GM23338 (cell line): ENCODE results near the gene DLG5. TPM values are rescaled to one million over a fixed set of nuclear protein-coding genes. Genes with fewer than 3 reads are reported as not detected.

Source experiments
- ATAC-seq: fragments of 200-7000 bp; cut with Tn5 transposase; 3 replicates; pipeline ENCODE4 v1.9.1; 2020
- DNase-seq: peaks from one replicate; pipeline ENCODE4 v3.0.0-alpha.2; 2015; ENCODE audit warnings: low spot score
- H2AFZ ChIP-seq: fragments of 200-600 bp; sonication (generic); 2 replicates; pipeline ENCODE4 v1.8.0; 2016; ENCODE audit warnings: antibody characterized with exemption, mild to moderate bottlenecking, moderate library complexity
- H3F3A ChIP-seq: fragments of 200-600 bp; sonication (generic); replicated peaks from 2 replicates; pipeline ENCODE4 v1.8.0; 2017; ENCODE audit warnings: antibody characterized with exemption, mixed run types, low read depth
- H3K27ac ChIP-seq: fragments of 200-600 bp; sonication (generic); 2 replicates; pipeline ENCODE4 v1.6.1; 2016; ENCODE audit warnings: low read depth
- H3K27me3 ChIP-seq: fragments of 200-600 bp; sonication (generic); 2 replicates; pipeline ENCODE4 v1.8.0; 2016; ENCODE audit warnings: mild to moderate bottlenecking, mixed run types, moderate library complexity; ENCODE audit not compliant: insufficient read depth
- H3K36me3 ChIP-seq: fragments of 200-600 bp; sonication (generic); 2 replicates; pipeline ENCODE4 v1.8.0; 2016; ENCODE audit warnings: mild to moderate bottlenecking; ENCODE audit not compliant: insufficient read depth
- H3K4me1 ChIP-seq: fragments of 200-600 bp; sonication (generic); 2 replicates; pipeline ENCODE4 v1.8.0; 2016; ENCODE audit warnings: mild to moderate bottlenecking, moderate library complexity; ENCODE audit not compliant: insufficient read depth
- H3K4me2 ChIP-seq: fragments of 200-600 bp; sonication (generic); 2 replicates; pipeline ENCODE4 v1.7.1; 2017; ENCODE audit warnings: mixed run types
- H3K4me3 ChIP-seq: fragments of 200-600 bp; sonication (generic); 2 replicates; pipeline ENCODE4 v1.6.1; 2016; ENCODE audit warnings: mixed run types
- H3K79me2 ChIP-seq: fragments of 200-600 bp; sonication (generic); replicated peaks from 2 replicates; pipeline ENCODE4 v1.8.0; 2017; ENCODE audit warnings: mild to moderate bottlenecking; ENCODE audit not compliant: insufficient read depth
- H3K9me2 ChIP-seq: fragments of 200-600 bp; sonication (generic); 2 replicates; pipeline ENCODE4 v1.8.0; 2017; ENCODE audit not compliant: insufficient read depth
- H4K20me1 ChIP-seq: fragments of 200-600 bp; sonication (generic); replicated peaks from 2 replicates; pipeline ENCODE4 v1.8.0; 2017; ENCODE audit warnings: mild to moderate bottlenecking; ENCODE audit not compliant: insufficient read depth
- H3K27ac Mint-ChIP-seq: 2 replicates; pipeline ENCODE4 v1.8.0; 2020; ENCODE audit warnings: inconsistent platforms, mild to moderate bottlenecking, moderate library complexity, mixed read lengths
- H3K27me3 Mint-ChIP-seq: 3 replicates; pipeline ENCODE4 v1.8.0; 2022; ENCODE audit warnings: low read depth, mild to moderate bottlenecking, moderate library complexity, mixed read lengths, inconsistent platforms; ENCODE audit not compliant: insufficient read depth, poor library complexity
- H3K36me3 Mint-ChIP-seq: 3 replicates; pipeline ENCODE4 v1.8.0; 2021; ENCODE audit warnings: low read depth, mild to moderate bottlenecking, inconsistent platforms, moderate library complexity, mixed read lengths
- H3K4me1 Mint-ChIP-seq: 3 replicates; pipeline ENCODE4 v1.8.0; 2020; ENCODE audit warnings: mild to moderate bottlenecking, inconsistent platforms, mixed read lengths
- H3K4me3 Mint-ChIP-seq: 3 replicates; pipeline ENCODE4 v1.8.0; 2021; ENCODE audit warnings: moderate library complexity, mild to moderate bottlenecking, inconsistent platforms, mixed read lengths
- H3K9me3 Mint-ChIP-seq: 3 replicates; pipeline ENCODE4 v1.8.0; 2020; ENCODE audit warnings: moderate library complexity, mild to moderate bottlenecking, inconsistent platforms, mixed read lengths
- EZH2 ChIP-seq: fragments of 200-600 bp; sonication (generic); IDR thresholded peaks from one replicate; pipeline ENCODE4 v1.8.0; 2017; ENCODE audit warnings: antibody characterized with exemption, mild to moderate bottlenecking, low read depth; ENCODE audit not compliant: unreplicated experiment
- EZH2phosphoT487 ChIP-seq: fragments of 200-600 bp; sonication (generic); IDR thresholded peaks from one replicate; pipeline ENCODE4 v1.8.1; 2018; ENCODE audit warnings: antibody characterized with exemption; ENCODE audit not compliant: unreplicated experiment
- NANOG ChIP-seq: IDR thresholded peaks from 2 replicates; pipeline ENCODE4 v1.6.1; 2016; ENCODE audit warnings: antibody characterized with exemption, borderline replicate concordance
- STAT1 ChIP-seq: IDR thresholded peaks from one replicate; pipeline ENCODE4 v1.6.1; 2016; ENCODE audit warnings: antibody characterized with exemption; ENCODE audit not compliant: unreplicated experiment
- ZNF114 ChIP-seq: fragments of 250-450 bp; sonication (Bioruptor Pico); IDR thresholded peaks from 2 replicates; pipeline ENCODE4 v1.5.0; 2020; ENCODE audit warnings: mild to moderate bottlenecking, moderate library complexity
- ZNF331 ChIP-seq: fragments of 250-450 bp; sonication (Bioruptor Pico); IDR thresholded peaks from 2 replicates; pipeline ENCODE4 v1.5.0; 2020; ENCODE audit warnings: low read depth, mild to moderate bottlenecking, moderate library complexity
- polyA plus RNA-seq: library from polyadenylated mRNA; unstranded; fragments of >200 nt; fragmentation: Nextera tagmentation; extraction: Ambion mirVana; gene quantifications from 2 replicates; pipeline ENCODE4 v1.2.1, GENCODE V29; 2016
- total RNA-seq: library from RNA; depleted of rRNA; stranded (reverse); fragments of >200 nt; shearing (Covaris generic); gene quantifications from 2 replicates; pipeline ENCODE4 v1.2.3, GENCODE V29; 2014
- TF ChIP-seq, protein P1 (sequence below): IDR thresholded peaks from one replicate; pipeline ENCODE4 v1.6.1; 2018; ENCODE audit warnings: antibody characterized with exemption; ENCODE audit not compliant: unreplicated experiment
- TF ChIP-seq, protein P2 (sequence below): IDR thresholded peaks from 2 replicates; pipeline ENCODE4 v1.6.1; 2016; ENCODE audit warnings: antibody characterized with exemption
- TF ChIP-seq, protein P3 (sequence below), 2 experiments: fragments of 200-600 bp in 1 of 2; sonication (generic) in 1 of 2; conservative IDR thresholded peaks; 2 replicates each; pipeline versions ENCODE4 v1.5.1 to v1.6.1; 2016 to 2017; ENCODE audit warnings: antibody characterized with exemption in 2 of 2, low read depth in 2 of 2, mild to moderate bottlenecking in 2 of 2, moderate library complexity in 1 of 2

The DLG5 gene
- total and polyA plus RNA-seq, 2 experiments from 2014 or later = 7.4 to 66.6 TPM

DNA sequence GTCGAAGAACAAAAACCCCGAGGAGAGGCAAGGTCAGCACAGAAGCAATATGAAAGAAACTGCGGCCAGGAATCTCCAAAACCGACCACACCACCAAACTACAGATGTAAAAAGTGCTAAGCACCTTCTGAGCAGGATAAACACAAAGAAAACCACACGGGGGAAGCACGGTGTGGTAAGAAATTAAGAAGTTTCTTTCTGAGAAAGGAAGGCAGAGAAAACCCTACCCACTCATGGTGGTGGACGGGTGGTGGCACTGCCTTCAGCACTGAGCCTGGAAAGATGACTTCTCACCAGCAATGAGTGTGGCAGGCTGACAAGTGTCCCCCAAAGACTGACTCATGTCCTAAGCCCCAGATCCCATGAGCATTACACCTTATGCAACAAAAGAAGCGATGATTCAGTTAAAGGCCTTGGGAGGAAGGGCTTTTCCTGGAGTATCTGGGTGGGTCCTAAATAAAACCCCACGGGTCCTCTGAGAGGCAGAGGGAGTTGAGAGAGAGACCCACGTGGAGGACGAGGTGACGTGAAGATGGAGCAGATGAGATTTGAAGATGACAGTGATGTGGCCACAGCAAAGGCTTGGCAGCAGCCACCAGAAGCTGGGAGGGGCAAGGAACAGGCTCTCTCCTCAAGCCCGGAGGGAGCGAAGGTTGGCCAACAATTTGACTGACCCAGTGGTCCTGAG, 124.9 kb downstream of the DLG5 start (continued):
- TF ChIP-seq, protein P1, sequence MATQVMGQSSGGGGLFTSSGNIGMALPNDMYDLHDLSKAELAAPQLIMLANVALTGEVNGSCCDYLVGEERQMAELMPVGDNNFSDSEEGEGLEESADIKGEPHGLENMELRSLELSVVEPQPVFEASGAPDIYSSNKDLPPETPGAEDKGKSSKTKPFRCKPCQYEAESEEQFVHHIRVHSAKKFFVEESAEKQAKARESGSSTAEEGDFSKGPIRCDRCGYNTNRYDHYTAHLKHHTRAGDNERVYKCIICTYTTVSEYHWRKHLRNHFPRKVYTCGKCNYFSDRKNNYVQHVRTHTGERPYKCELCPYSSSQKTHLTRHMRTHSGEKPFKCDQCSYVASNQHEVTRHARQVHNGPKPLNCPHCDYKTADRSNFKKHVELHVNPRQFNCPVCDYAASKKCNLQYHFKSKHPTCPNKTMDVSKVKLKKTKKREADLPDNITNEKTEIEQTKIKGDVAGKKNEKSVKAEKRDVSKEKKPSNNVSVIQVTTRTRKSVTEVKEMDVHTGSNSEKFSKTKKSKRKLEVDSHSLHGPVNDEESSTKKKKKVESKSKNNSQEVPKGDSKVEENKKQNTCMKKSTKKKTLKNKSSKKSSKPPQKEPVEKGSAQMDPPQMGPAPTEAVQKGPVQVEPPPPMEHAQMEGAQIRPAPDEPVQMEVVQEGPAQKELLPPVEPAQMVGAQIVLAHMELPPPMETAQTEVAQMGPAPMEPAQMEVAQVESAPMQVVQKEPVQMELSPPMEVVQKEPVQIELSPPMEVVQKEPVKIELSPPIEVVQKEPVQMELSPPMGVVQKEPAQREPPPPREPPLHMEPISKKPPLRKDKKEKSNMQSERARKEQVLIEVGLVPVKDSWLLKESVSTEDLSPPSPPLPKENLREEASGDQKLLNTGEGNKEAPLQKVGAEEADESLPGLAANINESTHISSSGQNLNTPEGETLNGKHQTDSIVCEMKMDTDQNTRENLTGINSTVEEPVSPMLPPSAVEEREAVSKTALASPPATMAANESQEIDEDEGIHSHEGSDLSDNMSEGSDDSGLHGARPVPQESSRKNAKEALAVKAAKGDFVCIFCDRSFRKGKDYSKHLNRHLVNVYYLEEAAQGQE = no peak
- TF ChIP-seq NANOG = no peak
- no peak for TF ChIP-seq EZH2phosphoT487
- TF ChIP-seq ZNF114 (CRISPR knock-in tag) = no peak
- TF ChIP-seq, protein P2, sequence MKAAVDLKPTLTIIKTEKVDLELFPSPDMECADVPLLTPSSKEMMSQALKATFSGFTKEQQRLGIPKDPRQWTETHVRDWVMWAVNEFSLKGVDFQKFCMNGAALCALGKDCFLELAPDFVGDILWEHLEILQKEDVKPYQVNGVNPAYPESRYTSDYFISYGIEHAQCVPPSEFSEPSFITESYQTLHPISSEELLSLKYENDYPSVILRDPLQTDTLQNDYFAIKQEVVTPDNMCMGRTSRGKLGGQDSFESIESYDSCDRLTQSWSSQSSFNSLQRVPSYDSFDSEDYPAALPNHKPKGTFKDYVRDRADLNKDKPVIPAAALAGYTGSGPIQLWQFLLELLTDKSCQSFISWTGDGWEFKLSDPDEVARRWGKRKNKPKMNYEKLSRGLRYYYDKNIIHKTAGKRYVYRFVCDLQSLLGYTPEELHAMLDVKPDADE = no peak
- no peak for TF ChIP-seq ZNF331 (CRISPR knock-in tag)

DNA sequence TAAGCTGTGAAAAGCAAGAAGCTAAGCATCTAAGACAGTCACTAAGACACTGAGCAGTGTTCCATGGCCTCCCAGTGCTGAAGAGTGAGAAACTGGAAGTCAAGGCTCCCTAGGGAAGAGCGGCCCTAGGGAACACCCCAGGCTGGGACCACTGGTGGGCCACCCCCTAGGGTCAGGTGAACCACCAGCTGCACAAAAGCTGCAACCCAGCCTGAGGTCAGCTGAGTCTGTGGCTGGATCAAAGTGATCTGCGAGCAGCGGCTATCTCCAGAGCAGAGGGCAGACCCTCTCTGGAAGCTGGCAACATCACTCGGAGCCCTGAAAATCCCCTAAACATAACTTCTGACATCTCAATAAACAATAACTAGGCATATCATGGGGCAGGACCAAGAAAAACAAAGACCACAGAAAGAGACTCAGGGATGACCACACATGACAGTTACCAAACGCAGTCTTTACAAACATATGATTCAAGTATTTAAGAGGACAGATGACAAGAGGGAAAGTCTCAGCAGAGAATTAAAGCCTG, 125.8 kb downstream of the DLG5 start:
- Histone ChIP-seq H3K79me2 (no peaks in the 10 kb centered on the region; the same call in 1 of the 2 replicates), H3F3A (no peaks in the 10 kb centered on the region), H3K4me2 (no peak overlapping the region), H4K20me1 (no peaks in the 10 kb centered on the region), H3K27ac (peak overlapping the region; percentile 59; the same call in 1 of the 2 replicates), H3K9me2 (no peaks in the 10 kb centered on the region), H3K36me3 (peaks cover 29% of the 10 kb centered on the region), H3K27me3 (no peaks in the 10 kb centered on the region), H3K4me3 (no peak overlapping the region), H2AFZ (no peak overlapping the region), H3K4me1 (peaks cover 28% of the 10 kb centered on the region)
- ATAC-seq (no peak), DNase-seq (no peak)
- Mint-ChIP-seq H3K9me3 (no peaks in the 10 kb centered on the region; the same call in 2 of the 3 replicates), H3K4me1 (peaks cover 27% of the 10 kb centered on the region), H3K27me3 (peaks cover 7% of the 10 kb centered on the region), H3K36me3 (peaks cover 49% of the 10 kb centered on the region), H3K4me3 (no peak overlapping the region), H3K27ac (peak overlapping the region; percentile 94)
- TF ChIP-seq EZH2 (no peak), NANOG (no peak), STAT1 (no peak)
- TF ChIP-seq, protein P1 = no peak
- TF ChIP-seq, protein P3, sequence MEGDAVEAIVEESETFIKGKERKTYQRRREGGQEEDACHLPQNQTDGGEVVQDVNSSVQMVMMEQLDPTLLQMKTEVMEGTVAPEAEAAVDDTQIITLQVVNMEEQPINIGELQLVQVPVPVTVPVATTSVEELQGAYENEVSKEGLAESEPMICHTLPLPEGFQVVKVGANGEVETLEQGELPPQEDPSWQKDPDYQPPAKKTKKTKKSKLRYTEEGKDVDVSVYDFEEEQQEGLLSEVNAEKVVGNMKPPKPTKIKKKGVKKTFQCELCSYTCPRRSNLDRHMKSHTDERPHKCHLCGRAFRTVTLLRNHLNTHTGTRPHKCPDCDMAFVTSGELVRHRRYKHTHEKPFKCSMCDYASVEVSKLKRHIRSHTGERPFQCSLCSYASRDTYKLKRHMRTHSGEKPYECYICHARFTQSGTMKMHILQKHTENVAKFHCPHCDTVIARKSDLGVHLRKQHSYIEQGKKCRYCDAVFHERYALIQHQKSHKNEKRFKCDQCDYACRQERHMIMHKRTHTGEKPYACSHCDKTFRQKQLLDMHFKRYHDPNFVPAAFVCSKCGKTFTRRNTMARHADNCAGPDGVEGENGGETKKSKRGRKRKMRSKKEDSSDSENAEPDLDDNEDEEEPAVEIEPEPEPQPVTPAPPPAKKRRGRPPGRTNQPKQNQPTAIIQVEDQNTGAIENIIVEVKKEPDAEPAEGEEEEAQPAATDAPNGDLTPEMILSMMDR (conservative IDR thresholded peaks at IDR 0.05; ENCODE audit: low read depth in 2 of 2) = no peak
